ENCODE results near the gene MOB3A. TPM values are rescaled to one million over a fixed set of nuclear protein-coding genes. Genes with fewer than 3 reads are reported as not detected.

Gene MOB3A
- total and polyA plus RNA-seq, 9 of the 15 experiments (the other 6 are each of a cell fraction or from before 2014, with no cell fraction given), result 1.1 to 24.1 (median 6.0) TPM

GRCh38 chr19:2035590-2035991 is 60.5 kb downstream of the MOB3A start (continued):
- TF ChIP-seq ZNF347 (CRISPR knock-in tag; IDR thresholded peaks at IDR 0.05; ENCODE audit: low read depth) (no peak), EGR1 (conservative IDR thresholded peaks at IDR 0.05) (no peak), YY1 (IDR thresholded peaks at IDR 0.05; ENCODE audit: borderline replicate concordance in 1 of 3, control insufficient read depth in 1 of 3, extremely low read depth in 1 of 3, insufficient read depth in 3 of 3, insufficient read length in 1 of 3, insufficient replicate concordance in 2 of 3, low read depth in 1 of 3, low read length in 2 of 3) (peak; percentile 56 to 91 (median 63)), HDAC2 (IDR thresholded peaks at IDR 0.05) (0 out of 2 replicates have a peak, but pooled peaks have one; percentile 3), RAD51 (IDR thresholded peaks at IDR 0.05; ENCODE audit: borderline replicate concordance, low read depth) (no peak), IRF1 (CRISPR knock-in tag; IDR thresholded peaks at IDR 0.05; ENCODE audit: borderline replicate concordance) (no peak), ZNF124 (CRISPR knock-in tag; IDR thresholded peaks at IDR 0.05) (no peak), BHLHE40 (IDR thresholded peaks at IDR 0.05; ENCODE audit: low read length) (no peak), ZFX (CRISPR knock-in tag; IDR thresholded peaks at IDR 0.05) (peak; percentile 16; the same call in 1 of the 2 replicates), STAT5A (IDR thresholded peaks at IDR 0.05; ENCODE audit: borderline replicate concordance, low read length) (no peak), KAT7 (CRISPR knock-in tag; IDR thresholded peaks at IDR 0.05; ENCODE audit: borderline replicate concordance) (no peak), MCM5 (IDR thresholded peaks at IDR 0.05; ENCODE audit: low read depth) (no peak), SMARCA5 (IDR thresholded peaks at IDR 0.05) (no peak), PYGO2 (tag; IDR thresholded peaks at IDR 0.05) (no peak), ZMIZ1 (IDR thresholded peaks at IDR 0.05; ENCODE audit: low read depth in 2 of 2, low read length in 2 of 2) (no peak), MTA2 (IDR thresholded peaks at IDR 0.05; ENCODE audit: low read depth) (no peak), GATAD2A (IDR thresholded peaks at IDR 0.05) (no peak), MYBL2 (IDR thresholded peaks at IDR 0.05; ENCODE audit: low read depth) (no peak), MYBL2 (CRISPR knock-in tag; IDR thresholded peaks at IDR 0.05; ENCODE audit: borderline replicate concordance) (no peak), CHCHD3 (CRISPR knock-in tag; IDR thresholded peaks at IDR 0.05) (no peak), ZNF764 (CRISPR knock-in tag; IDR thresholded peaks at IDR 0.05; ENCODE audit: low read depth) (no peak)
- TF ChIP-seq, protein P1, sequence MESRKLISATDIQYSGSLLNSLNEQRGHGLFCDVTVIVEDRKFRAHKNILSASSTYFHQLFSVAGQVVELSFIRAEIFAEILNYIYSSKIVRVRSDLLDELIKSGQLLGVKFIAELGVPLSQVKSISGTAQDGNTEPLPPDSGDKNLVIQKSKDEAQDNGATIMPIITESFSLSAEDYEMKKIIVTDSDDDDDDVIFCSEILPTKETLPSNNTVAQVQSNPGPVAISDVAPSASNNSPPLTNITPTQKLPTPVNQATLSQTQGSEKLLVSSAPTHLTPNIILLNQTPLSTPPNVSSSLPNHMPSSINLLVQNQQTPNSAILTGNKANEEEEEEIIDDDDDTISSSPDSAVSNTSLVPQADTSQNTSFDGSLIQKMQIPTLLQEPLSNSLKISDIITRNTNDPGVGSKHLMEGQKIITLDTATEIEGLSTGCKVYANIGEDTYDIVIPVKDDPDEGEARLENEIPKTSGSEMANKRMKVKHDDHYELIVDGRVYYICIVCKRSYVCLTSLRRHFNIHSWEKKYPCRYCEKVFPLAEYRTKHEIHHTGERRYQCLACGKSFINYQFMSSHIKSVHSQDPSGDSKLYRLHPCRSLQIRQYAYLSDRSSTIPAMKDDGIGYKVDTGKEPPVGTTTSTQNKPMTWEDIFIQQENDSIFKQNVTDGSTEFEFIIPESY (CRISPR knock-in tag; IDR thresholded peaks at IDR 0.05), result peak; percentile 53; the same call in 1 of the 2 replicates
- TF ChIP-seq, protein P2, sequence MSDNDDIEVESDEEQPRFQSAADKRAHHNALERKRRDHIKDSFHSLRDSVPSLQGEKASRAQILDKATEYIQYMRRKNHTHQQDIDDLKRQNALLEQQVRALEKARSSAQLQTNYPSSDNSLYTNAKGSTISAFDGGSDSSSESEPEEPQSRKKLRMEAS (CRISPR knock-in tag; IDR thresholded peaks at IDR 0.05), result 0 out of 2 replicates have a peak, but pooled peaks have one; percentile 9

All from K562 (cell line).